ENCODE data around the gene ZDHHC14.

DNA sequence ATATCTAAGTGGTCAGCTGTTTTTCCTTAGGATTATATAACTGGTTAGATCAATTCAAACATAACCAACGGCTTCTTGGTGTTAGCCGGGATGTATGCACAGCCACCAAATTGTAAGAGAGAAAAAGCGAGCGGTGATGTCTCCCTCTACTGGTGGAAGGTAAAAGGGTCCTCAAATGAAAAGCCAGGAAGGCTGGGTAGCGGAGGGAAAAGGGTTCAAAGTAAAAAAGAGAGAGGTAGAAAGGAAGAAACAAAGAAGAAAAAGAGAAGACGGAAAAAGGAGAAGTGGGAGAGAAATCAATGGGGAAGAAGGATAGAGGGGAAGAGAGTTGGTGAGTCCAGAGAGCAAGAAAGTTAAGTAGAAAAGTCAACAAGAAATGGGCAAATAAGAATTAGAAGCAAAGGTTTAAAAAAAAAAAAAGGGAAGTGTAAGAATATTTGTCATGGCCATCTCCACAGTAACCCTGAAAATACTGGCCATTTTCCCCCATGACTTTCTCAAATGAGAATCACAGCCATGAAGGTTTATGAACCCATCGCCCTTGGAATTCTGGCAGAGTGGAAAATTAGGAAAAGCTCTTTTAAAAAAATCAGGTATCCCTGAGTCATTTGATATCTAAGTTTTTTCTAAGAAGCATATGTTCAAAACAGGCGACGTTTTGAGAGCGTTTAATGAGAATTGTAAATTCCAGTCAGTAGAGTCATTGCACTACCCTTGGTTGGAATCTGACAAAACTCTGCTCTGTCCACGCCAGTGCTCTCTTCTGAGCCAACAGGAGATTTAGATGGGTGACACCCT, 286.4 kb downstream of the ZDHHC14 start:
- no peak for TF ChIP-seq EZH2phosphoT487 (conservative IDR thresholded peaks at IDR 0.05; ENCODE audit: low read length)
- TF ChIP-seq, protein P1, sequence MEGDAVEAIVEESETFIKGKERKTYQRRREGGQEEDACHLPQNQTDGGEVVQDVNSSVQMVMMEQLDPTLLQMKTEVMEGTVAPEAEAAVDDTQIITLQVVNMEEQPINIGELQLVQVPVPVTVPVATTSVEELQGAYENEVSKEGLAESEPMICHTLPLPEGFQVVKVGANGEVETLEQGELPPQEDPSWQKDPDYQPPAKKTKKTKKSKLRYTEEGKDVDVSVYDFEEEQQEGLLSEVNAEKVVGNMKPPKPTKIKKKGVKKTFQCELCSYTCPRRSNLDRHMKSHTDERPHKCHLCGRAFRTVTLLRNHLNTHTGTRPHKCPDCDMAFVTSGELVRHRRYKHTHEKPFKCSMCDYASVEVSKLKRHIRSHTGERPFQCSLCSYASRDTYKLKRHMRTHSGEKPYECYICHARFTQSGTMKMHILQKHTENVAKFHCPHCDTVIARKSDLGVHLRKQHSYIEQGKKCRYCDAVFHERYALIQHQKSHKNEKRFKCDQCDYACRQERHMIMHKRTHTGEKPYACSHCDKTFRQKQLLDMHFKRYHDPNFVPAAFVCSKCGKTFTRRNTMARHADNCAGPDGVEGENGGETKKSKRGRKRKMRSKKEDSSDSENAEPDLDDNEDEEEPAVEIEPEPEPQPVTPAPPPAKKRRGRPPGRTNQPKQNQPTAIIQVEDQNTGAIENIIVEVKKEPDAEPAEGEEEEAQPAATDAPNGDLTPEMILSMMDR (IDR thresholded peaks at IDR 0.05; ENCODE audit: insufficient read depth, low read length, poor library complexity, severe bottlenecking), result peak; percentile 97
